ENCODE measurements around the gene KIR2DL1.
"Not testable (repeated sequence)": the region's sequence is repeated elsewhere in the genome, so short reads cannot be mapped to it uniquely, and the experiment has no call there.

Gene KIR2DL1

GRCh38 chr19:54758577-54758976 is 11.0 kb upstream of the KIR2DL1 start:
- H3K79me2 ChIP-seq (ENCODE audit: low read length); H3K27me3 ChIP-seq (ENCODE audit: low read depth, low read length); H3K9ac ChIP-seq (ENCODE audit: low read length); H3K4me1 ChIP-seq (ENCODE audit: low read length); H3K4me3 ChIP-seq (ENCODE audit: low read length); H3K36me3 ChIP-seq (replicated peaks; ENCODE audit: low read depth, low read length); H4K20me1 ChIP-seq (ENCODE audit: insufficient read depth, low read length); H3K9me3 ChIP-seq (ENCODE audit: insufficient read depth, low read length); H3K4me2 ChIP-seq (ENCODE audit: low read length); H2AFZ ChIP-seq (ENCODE audit: low read depth, low read length); H3K27ac ChIP-seq (ENCODE audit: low read length): not testable (repeated sequence)

- H3K9me3 ChIP-seq (ENCODE audit: insufficient read depth, low read length); H3K27me3 ChIP-seq (ENCODE audit: low read depth, low read length); H3K27ac ChIP-seq (ENCODE audit: low read length); H3K36me3 ChIP-seq (replicated peaks; ENCODE audit: low read depth, low read length); H3K4me2 ChIP-seq (ENCODE audit: low read length); H3K79me2 ChIP-seq (ENCODE audit: low read length); H3K4me3 ChIP-seq (ENCODE audit: low read length); H4K20me1 ChIP-seq (ENCODE audit: insufficient read depth, low read length); H3K9ac ChIP-seq (ENCODE audit: low read length); H2AFZ ChIP-seq (ENCODE audit: low read depth, low read length); H3K4me1 ChIP-seq (ENCODE audit: low read length): not testable (repeated sequence)
Measured at GRCh38 chr19:54764219-54764618, 5.4 kb upstream of the KIR2DL1 start.

GRCh38 chr19:54766464-54766863 is 3.1 kb upstream of the KIR2DL1 start:
- H3K4me1 ChIP-seq (ENCODE audit: low read length): not testable (repeated sequence)

GRCh38 chr19:54770511-54770910 is 918 bp downstream of the KIR2DL1 start:
- H4K20me1 ChIP-seq (ENCODE audit: insufficient read depth, low read length); H3K9me3 ChIP-seq (ENCODE audit: insufficient read depth, low read length); H3K4me2 ChIP-seq (ENCODE audit: low read length); H2AFZ ChIP-seq (ENCODE audit: low read depth, low read length); H3K4me1 ChIP-seq (ENCODE audit: low read length); H3K36me3 ChIP-seq (replicated peaks; ENCODE audit: low read depth, low read length); H3K79me2 ChIP-seq (ENCODE audit: low read length); H3K27ac ChIP-seq (ENCODE audit: low read length); H3K9ac ChIP-seq (ENCODE audit: low read length); H3K4me3 ChIP-seq (ENCODE audit: low read length); H3K27me3 ChIP-seq (ENCODE audit: low read depth, low read length): not testable (repeated sequence)

More at GRCh38 chr19:54766464-54766863, 3.1 kb upstream of the KIR2DL1 start:
- not testable (repeated sequence) for H3K27me3 ChIP-seq (ENCODE audit: low read depth, low read length); H2AFZ ChIP-seq (ENCODE audit: low read depth, low read length); H3K9ac ChIP-seq (ENCODE audit: low read length); H3K36me3 ChIP-seq (replicated peaks; ENCODE audit: low read depth, low read length); H3K27ac ChIP-seq (ENCODE audit: low read length); H3K4me3 ChIP-seq (ENCODE audit: low read length); H3K79me2 ChIP-seq (ENCODE audit: low read length); H3K4me2 ChIP-seq (ENCODE audit: low read length); H3K9me3 ChIP-seq (ENCODE audit: insufficient read depth, low read length); H4K20me1 ChIP-seq (ENCODE audit: insufficient read depth, low read length)

GRCh38 chr19:54771018-54771960 is 1.7 kb downstream of the KIR2DL1 start:
- not testable (repeated sequence) for H3K4me2 ChIP-seq (ENCODE audit: low read length); H3K4me3 ChIP-seq (ENCODE audit: low read length); H3K27ac ChIP-seq (ENCODE audit: low read length); H3K36me3 ChIP-seq (replicated peaks; ENCODE audit: low read depth, low read length); H3K9me3 ChIP-seq (ENCODE audit: insufficient read depth, low read length); H2AFZ ChIP-seq (ENCODE audit: low read depth, low read length); H4K20me1 ChIP-seq (ENCODE audit: insufficient read depth, low read length); H3K9ac ChIP-seq (ENCODE audit: low read length); H3K27me3 ChIP-seq (ENCODE audit: low read depth, low read length); H3K4me1 ChIP-seq (ENCODE audit: low read length); H3K79me2 ChIP-seq (ENCODE audit: low read length)

- not testable (repeated sequence) for H3K9me3 ChIP-seq (ENCODE audit: insufficient read depth, low read length); H4K20me1 ChIP-seq (ENCODE audit: insufficient read depth, low read length); H3K4me3 ChIP-seq (ENCODE audit: low read length); H3K36me3 ChIP-seq (replicated peaks; ENCODE audit: low read depth, low read length); H3K4me2 ChIP-seq (ENCODE audit: low read length); H3K27me3 ChIP-seq (ENCODE audit: low read depth, low read length); H3K9ac ChIP-seq (ENCODE audit: low read length); H3K27ac ChIP-seq (ENCODE audit: low read length); H2AFZ ChIP-seq (ENCODE audit: low read depth, low read length); H3K79me2 ChIP-seq (ENCODE audit: low read length); H3K4me1 ChIP-seq (ENCODE audit: low read length)
Measured at GRCh38 chr19:54772666-54773065, 3.1 kb downstream of the KIR2DL1 start.

- H3K4me3 ChIP-seq (ENCODE audit: low read length); H3K79me2 ChIP-seq (ENCODE audit: low read length); H3K9ac ChIP-seq (ENCODE audit: low read length); H3K9me3 ChIP-seq (ENCODE audit: insufficient read depth, low read length); H3K36me3 ChIP-seq (replicated peaks; ENCODE audit: low read depth, low read length); H3K4me1 ChIP-seq (ENCODE audit: low read length); H2AFZ ChIP-seq (ENCODE audit: low read depth, low read length); H3K4me2 ChIP-seq (ENCODE audit: low read length); H3K27me3 ChIP-seq (ENCODE audit: low read depth, low read length); H3K27ac ChIP-seq (ENCODE audit: low read length); H4K20me1 ChIP-seq (ENCODE audit: insufficient read depth, low read length): not testable (repeated sequence)
Measured at GRCh38 chr19:54775095-54775815, 5.7 kb downstream of the KIR2DL1 start.

GRCh38 chr19:54775830-54776229 is 6.2 kb downstream of the KIR2DL1 start:
- H2AFZ ChIP-seq (ENCODE audit: low read depth, low read length); H3K9me3 ChIP-seq (ENCODE audit: insufficient read depth, low read length); H3K9ac ChIP-seq (ENCODE audit: low read length); H3K4me2 ChIP-seq (ENCODE audit: low read length); H4K20me1 ChIP-seq (ENCODE audit: insufficient read depth, low read length); H3K79me2 ChIP-seq (ENCODE audit: low read length); H3K36me3 ChIP-seq (replicated peaks; ENCODE audit: low read depth, low read length); H3K4me1 ChIP-seq (ENCODE audit: low read length); H3K27me3 ChIP-seq (ENCODE audit: low read depth, low read length); H3K4me3 ChIP-seq (ENCODE audit: low read length); H3K27ac ChIP-seq (ENCODE audit: low read length): not testable (repeated sequence)

- H3K79me2 ChIP-seq (ENCODE audit: low read length); H4K20me1 ChIP-seq (ENCODE audit: insufficient read depth, low read length); H3K27ac ChIP-seq (ENCODE audit: low read length); H3K4me2 ChIP-seq (ENCODE audit: low read length); H3K36me3 ChIP-seq (replicated peaks; ENCODE audit: low read depth, low read length); H3K4me1 ChIP-seq (ENCODE audit: low read length); H3K4me3 ChIP-seq (ENCODE audit: low read length); H3K9me3 ChIP-seq (ENCODE audit: insufficient read depth, low read length); H2AFZ ChIP-seq (ENCODE audit: low read depth, low read length); H3K9ac ChIP-seq (ENCODE audit: low read length); H3K27me3 ChIP-seq (ENCODE audit: low read depth, low read length): not testable (repeated sequence)
Measured at GRCh38 chr19:54777851-54778250, 8.3 kb downstream of the KIR2DL1 start.

All from OCI-LY3 (cell line).